ENCODE measurements around the gene CNTLN.
"Not testable (repeated sequence)": the region's sequence is repeated elsewhere in the genome, so short reads cannot be mapped to it uniquely, and the experiment has no call there.

The CNTLN gene

DNA sequence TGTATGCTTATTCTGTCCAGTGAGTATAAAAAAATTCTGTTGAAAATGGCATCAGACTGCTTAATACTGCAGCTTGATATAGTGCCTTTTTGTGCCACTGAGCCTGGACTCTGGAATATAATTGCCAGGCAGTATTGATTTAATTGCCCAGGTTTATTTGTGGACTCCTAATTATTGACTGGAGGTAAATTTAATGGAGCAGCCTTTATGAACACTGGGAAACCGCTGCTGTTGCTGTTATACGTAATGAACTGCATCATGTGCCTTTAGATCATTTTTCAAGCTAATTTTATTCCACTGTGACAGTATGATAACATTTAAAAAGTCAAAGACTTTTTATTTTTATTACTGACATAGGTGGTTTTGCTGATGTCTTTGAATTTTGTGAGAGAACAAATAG, 353.8 kb downstream of the CNTLN start:
- no CpG with 5 or more reads among the region's 2 CpGs for WGBS (ENCODE audit: insufficient coverage, insufficient read length)
- no peak overlapping the region for H3K4me3 ChIP-seq (ENCODE audit: low read length)
- no peaks in the 10 kb centered on the region for H3K4me1 ChIP-seq (ENCODE audit: control insufficient read depth, insufficient read depth, low read length)
- no peaks in the 10 kb centered on the region for H3K36me3 ChIP-seq (ENCODE audit: control insufficient read depth, insufficient read depth, low read length)
- no peak overlapping the region for H3K27ac ChIP-seq (ENCODE audit: low read length)
- no peaks in the 10 kb centered on the region for H3K27me3 ChIP-seq (ENCODE audit: control insufficient read depth, insufficient read depth, low read length)
- DNase-seq (ENCODE audit: low read depth, low spot score) = no peak
- no peaks in the 10 kb centered on the region for H3K9me3 ChIP-seq (ENCODE audit: control insufficient read depth, insufficient read depth, low read length)

DNA sequence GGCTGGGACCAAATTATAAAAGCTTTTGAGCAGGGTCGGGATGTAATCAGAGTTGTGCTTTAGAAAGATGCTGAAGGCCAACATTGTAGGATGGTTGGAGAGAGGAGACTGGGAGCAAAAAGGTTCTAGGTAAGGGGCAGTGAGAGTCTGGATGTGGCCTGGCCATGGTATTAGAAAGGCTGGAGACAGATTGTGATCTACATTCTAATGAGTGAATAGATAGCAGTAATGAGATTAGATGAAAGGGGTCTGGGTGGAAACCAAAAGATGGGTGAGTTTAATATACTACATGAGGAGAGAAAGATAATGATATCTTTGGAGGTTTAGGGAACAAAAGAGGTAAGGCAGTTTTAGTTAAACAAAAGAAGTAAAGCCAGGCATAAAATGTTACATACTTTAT, 355.3 kb downstream of the CNTLN start:
- Histone ChIP-seq H3K27me3 (ENCODE audit: control insufficient read depth, insufficient read depth, low read length) (no peaks in the 10 kb centered on the region), H3K27ac (ENCODE audit: low read length) (no peak overlapping the region), H3K4me1 (ENCODE audit: control insufficient read depth, insufficient read depth, low read length) (no peaks in the 10 kb centered on the region), H3K4me3 (ENCODE audit: low read length) (no peak overlapping the region), H3K9me3 (ENCODE audit: control insufficient read depth, insufficient read depth, low read length) (no peaks in the 10 kb centered on the region), H3K36me3 (ENCODE audit: control insufficient read depth, insufficient read depth, low read length) (no peaks in the 10 kb centered on the region)
- WGBS (ENCODE audit: insufficient coverage, insufficient read length) = no CpG with 5 or more reads among the region's 1 CpG
- no peak for DNase-seq (ENCODE audit: low read depth, low spot score)

DNA sequence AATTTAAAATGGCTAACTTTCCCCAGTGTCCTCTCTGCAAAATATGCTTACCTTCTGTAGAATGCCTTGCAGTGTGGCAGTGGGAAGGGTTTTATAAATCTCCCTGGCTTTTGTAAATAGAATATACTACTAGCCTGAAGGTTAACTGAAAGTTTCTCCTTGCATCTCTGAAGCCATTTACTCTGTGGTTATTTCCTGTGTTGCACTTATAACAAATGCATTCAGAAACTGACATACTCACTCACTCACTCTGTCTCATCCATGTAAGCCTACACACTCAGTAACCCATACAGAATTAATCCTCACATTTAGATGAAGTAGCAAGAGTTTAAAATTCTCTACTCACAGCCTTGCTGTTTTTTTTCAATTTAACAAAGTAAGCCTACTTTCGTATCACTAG, 356.9 kb downstream of the CNTLN start:
- Histone ChIP-seq H3K4me3 (ENCODE audit: low read length) (no peak overlapping the region), H3K27ac (ENCODE audit: low read length) (no peak overlapping the region), H3K36me3 (ENCODE audit: control insufficient read depth, insufficient read depth, low read length) (no peaks in the 10 kb centered on the region), H3K4me1 (ENCODE audit: control insufficient read depth, insufficient read depth, low read length) (no peaks in the 10 kb centered on the region), H3K27me3 (ENCODE audit: control insufficient read depth, insufficient read depth, low read length) (no peaks in the 10 kb centered on the region), H3K9me3 (ENCODE audit: control insufficient read depth, insufficient read depth, low read length) (no peaks in the 10 kb centered on the region)
- DNase-seq (ENCODE audit: low read depth, low spot score) = no peak
- no CpG with 5 or more reads among the region's 1 CpG for WGBS (ENCODE audit: insufficient coverage, insufficient read length)

DNA sequence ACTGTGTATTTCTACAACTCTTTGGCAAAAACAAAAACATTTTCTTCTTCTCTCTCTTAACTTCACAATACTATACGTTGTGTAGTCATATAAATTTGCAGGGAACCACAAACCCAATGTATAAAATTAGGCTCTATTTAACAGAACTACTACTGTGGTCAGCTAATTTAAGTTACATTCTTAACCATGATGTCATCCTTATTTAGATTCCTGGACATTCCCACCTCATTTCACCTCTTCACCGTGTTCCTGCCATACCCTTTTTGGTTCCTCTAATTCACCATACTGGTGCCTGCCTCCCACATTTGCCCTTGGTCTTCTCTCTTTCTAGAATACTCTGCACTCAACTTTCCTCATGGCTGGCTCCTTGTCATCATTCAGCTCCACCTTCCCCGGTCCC, 368.4 kb downstream of the CNTLN start:
- no peaks in the 10 kb centered on the region for H3K36me3 ChIP-seq (ENCODE audit: control insufficient read depth, insufficient read depth, low read length)
- WGBS (ENCODE audit: insufficient coverage, insufficient read length) = no CpG with 5 or more reads among the region's 3 CpGs
- DNase-seq (ENCODE audit: low read depth, low spot score) = no peak
- H3K27me3 ChIP-seq (ENCODE audit: control insufficient read depth, insufficient read depth, low read length) = no peaks in the 10 kb centered on the region
- H3K27ac ChIP-seq (ENCODE audit: low read length) = no peak overlapping the region
- H3K9me3 ChIP-seq (ENCODE audit: control insufficient read depth, insufficient read depth, low read length) = no peaks in the 10 kb centered on the region
- no peaks in the 10 kb centered on the region for H3K4me1 ChIP-seq (ENCODE audit: control insufficient read depth, insufficient read depth, low read length)
- no peak overlapping the region for H3K4me3 ChIP-seq (ENCODE audit: low read length)

DNA sequence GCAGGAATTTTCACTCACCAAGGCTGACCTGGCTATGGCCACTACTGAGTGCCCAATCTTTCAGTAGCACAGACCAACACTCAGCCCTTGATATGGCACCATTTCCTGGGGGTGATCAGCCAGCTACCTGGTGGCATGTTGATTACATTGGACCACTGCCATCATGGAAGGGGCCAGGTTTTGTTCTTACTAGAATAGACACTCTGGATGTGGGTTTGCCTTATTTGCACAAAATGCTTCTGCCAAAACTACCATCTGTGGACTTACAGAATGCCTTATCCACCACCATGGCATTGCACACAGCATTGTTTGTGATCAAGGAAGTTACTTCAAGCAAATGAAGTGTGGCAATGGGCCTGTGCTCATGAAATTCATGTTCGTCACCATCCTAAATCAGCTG, 374.3 kb downstream of the CNTLN start:
- no peaks in the 10 kb centered on the region for H3K27me3 ChIP-seq (ENCODE audit: control insufficient read depth, insufficient read depth, low read length)
- DNase-seq (ENCODE audit: low read depth, low spot score) = no peak
- H3K4me1 ChIP-seq (ENCODE audit: control insufficient read depth, insufficient read depth, low read length) = no peaks in the 10 kb centered on the region
- H3K9me3 ChIP-seq (ENCODE audit: control insufficient read depth, insufficient read depth, low read length) = no peaks in the 10 kb centered on the region
- WGBS (ENCODE audit: insufficient coverage, insufficient read length) = no CpG with 5 or more reads among the region's 1 CpG
- no peak overlapping the region for H3K27ac ChIP-seq (ENCODE audit: low read length)
- H3K36me3 ChIP-seq (ENCODE audit: control insufficient read depth, insufficient read depth, low read length) = no peaks in the 10 kb centered on the region
- no peak overlapping the region for H3K4me3 ChIP-seq (ENCODE audit: low read length)

DNA sequence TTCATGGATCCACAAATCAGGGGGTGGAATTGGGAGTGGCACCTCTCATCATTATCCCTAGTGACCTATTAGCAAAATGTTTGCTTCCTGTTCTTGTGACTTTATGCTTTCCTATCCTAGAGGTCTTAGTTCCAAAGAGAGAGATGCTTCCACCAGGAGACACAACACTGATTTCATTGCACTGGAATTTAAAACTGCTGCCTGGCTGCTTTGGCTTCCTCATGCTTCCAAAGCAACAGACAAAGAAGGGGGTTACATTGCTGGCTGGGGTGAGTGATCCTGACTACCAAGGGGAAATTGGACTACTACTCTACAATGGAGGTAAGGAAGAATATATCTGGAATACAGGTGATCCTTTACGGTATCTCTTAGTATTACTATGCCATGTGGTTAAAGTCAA, 374.9 kb downstream of the CNTLN start:
- Histone ChIP-seq H3K27ac (ENCODE audit: low read length) (no peak overlapping the region), H3K36me3 (ENCODE audit: control insufficient read depth, insufficient read depth, low read length) (no peaks in the 10 kb centered on the region), H3K9me3 (ENCODE audit: control insufficient read depth, insufficient read depth, low read length) (no peaks in the 10 kb centered on the region), H3K4me1 (ENCODE audit: control insufficient read depth, insufficient read depth, low read length) (no peaks in the 10 kb centered on the region), H3K27me3 (ENCODE audit: control insufficient read depth, insufficient read depth, low read length) (no peaks in the 10 kb centered on the region), H3K4me3 (ENCODE audit: low read length) (no peak overlapping the region)
- no peak for DNase-seq (ENCODE audit: low read depth, low spot score)
- WGBS (ENCODE audit: insufficient coverage, insufficient read length) = no CpG with 5 or more reads among the region's 1 CpG

DNA sequence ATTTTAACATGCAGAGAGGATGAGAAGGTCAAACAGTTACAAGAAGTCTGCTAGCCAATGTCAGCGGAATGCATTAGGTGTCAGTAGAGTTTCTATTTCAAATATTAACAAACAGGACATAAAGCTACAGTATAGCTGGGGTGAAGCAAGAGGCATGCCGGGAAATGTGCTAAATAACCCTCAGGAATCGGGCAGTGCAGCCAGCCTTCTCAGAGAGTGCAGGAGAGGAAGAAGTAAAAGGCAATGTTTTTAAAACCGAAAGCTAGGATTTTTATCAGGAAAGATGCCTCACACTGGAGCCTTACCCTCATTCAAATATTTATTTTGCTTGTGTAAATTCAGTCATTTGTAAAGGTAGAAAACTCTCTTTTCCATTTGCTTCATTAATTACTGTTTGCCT, 384.9 kb downstream of the CNTLN start:
- no CpG with 5 or more reads among the region's 4 CpGs for WGBS (ENCODE audit: insufficient coverage, insufficient read length)
- Histone ChIP-seq H3K4me1 (ENCODE audit: control insufficient read depth, insufficient read depth, low read length) (no peaks in the 10 kb centered on the region), H3K9me3 (ENCODE audit: control insufficient read depth, insufficient read depth, low read length) (no peaks in the 10 kb centered on the region), H3K36me3 (ENCODE audit: control insufficient read depth, insufficient read depth, low read length) (no peaks in the 10 kb centered on the region), H3K27ac (ENCODE audit: low read length) (no peak overlapping the region), H3K27me3 (ENCODE audit: control insufficient read depth, insufficient read depth, low read length) (no peaks in the 10 kb centered on the region), H3K4me3 (ENCODE audit: low read length) (no peak overlapping the region)
- DNase-seq (ENCODE audit: low read depth, low spot score) = no peak

DNA sequence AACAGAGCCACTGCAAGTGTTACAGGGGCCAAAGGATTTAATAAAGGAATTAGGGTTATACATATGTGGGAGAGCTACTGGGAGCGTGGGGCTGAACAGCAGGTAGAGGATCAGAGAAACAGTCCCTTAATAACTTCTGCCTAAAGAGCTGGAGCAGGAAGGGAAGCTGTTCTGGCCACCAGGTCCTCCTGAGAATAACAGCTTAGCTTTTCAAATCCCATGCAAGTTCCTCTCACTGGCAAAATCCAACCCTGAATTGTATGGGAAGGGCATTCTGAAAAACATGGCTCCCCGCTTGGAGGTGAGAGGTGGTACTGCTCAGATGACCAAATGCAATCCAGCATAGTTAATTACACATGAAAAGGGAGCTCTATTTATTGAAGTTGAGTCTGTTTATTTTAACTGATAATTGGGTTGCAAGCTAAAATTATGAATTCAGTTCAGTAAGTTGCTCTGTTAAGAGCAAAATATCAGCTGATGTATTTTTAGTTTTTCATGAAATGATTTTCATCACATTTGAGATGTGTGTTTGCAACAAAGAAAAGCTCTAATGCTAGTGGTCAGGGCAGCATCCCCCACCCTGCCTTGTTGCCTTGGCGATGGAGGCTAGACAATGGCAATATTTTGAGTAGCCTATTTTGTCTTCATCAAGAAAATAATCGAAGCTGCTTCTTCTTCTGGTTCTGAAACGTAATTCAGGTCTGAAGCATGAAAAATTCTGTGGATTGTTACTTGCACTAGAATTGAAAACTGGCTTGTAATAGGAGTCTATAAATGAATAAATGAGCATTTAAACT, 385.6 kb downstream of the CNTLN start:
- Histone ChIP-seq H3K27me3 (ENCODE audit: control insufficient read depth, insufficient read depth, low read length) (no peaks in the 10 kb centered on the region), H3K9me3 (ENCODE audit: control insufficient read depth, insufficient read depth, low read length) (no peaks in the 10 kb centered on the region), H3K36me3 (ENCODE audit: control insufficient read depth, insufficient read depth, low read length) (no peaks in the 10 kb centered on the region), H3K4me3 (ENCODE audit: low read length) (no peak overlapping the region), H3K27ac (ENCODE audit: low read length) (no peak overlapping the region), H3K4me1 (ENCODE audit: control insufficient read depth, insufficient read depth, low read length) (no peaks in the 10 kb centered on the region)
- no CpG with 5 or more reads among the region's 5 CpGs for WGBS (ENCODE audit: insufficient coverage, insufficient read length)
- DNase-seq (ENCODE audit: low read depth, low spot score) = no peak

DNA sequence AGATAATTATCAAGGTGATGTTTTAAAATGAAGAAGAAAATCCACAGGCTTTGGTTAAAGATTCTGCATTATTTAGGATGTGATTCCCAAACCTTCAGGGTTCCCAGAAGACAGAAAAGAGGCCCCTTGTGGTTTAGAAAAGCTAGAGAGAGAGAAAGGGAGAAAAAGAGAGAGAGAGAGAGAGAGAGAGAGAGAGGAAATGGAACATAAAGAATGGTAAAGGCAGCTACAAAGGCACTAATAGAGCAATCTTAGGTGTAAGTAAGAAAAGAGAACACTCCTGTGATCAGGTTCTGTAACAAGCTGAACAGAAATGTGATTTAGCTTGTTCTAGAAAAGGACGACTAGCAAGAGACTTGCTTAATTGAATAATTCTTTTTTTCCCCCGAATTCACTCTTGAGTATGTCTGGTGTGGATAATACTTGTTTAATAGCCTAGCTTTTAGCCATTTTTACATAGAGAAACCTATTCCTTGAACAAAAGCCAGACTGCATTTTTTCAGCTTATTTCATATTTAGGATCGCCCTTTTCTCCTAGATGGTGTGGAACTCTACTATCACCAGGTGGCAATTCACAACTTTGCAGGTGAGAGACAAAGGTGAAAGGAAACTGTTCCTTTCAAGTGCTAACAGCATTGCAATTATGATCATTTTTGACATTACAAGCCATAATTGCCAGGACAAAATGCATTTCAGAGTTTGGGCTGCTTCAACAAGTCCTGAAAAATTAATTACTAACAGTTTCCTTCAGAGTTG, 386.4 kb downstream of the CNTLN start:
- no peak for DNase-seq (ENCODE audit: low read depth, low spot score)
- Histone ChIP-seq H3K4me3 (ENCODE audit: low read length) (no peak overlapping the region), H3K27ac (ENCODE audit: low read length) (no peak overlapping the region), H3K27me3 (ENCODE audit: control insufficient read depth, insufficient read depth, low read length) (no peaks in the 10 kb centered on the region), H3K36me3 (ENCODE audit: control insufficient read depth, insufficient read depth, low read length) (no peaks in the 10 kb centered on the region), H3K4me1 (ENCODE audit: control insufficient read depth, insufficient read depth, low read length) (no peaks in the 10 kb centered on the region), H3K9me3 (ENCODE audit: control insufficient read depth, insufficient read depth, low read length) (no peaks in the 10 kb centered on the region)
- no CpG with 5 or more reads among the region's 3 CpGs for WGBS (ENCODE audit: insufficient coverage, insufficient read length)

DNA sequence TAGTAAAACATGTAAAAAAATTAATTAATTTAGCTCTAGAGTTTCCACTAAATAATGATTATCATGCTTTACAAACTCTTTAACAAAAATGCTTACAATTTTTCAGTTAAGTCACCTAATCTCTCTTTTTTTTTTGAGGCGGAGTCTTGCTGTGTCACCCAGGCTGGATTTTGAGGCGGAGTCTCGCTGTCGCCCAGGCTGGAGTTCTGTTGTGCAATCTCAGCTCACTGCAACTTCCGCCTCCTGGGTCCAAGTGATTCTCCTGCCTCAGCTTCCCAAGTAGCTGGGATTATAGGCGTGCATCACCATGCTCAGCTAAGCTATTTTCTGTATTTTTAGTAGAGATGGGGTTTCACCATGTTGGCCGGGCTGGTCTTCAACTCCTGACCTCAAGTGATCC, 391.9 kb downstream of the CNTLN start:
- no CpG with 5 or more reads among the region's 7 CpGs for WGBS (ENCODE audit: insufficient coverage, insufficient read length)
- not testable (repeated sequence) for H3K9me3 ChIP-seq (ENCODE audit: control insufficient read depth, insufficient read depth, low read length); H3K36me3 ChIP-seq (ENCODE audit: control insufficient read depth, insufficient read depth, low read length); H3K4me1 ChIP-seq (ENCODE audit: control insufficient read depth, insufficient read depth, low read length); H3K4me3 ChIP-seq (ENCODE audit: low read length); H3K27me3 ChIP-seq (ENCODE audit: control insufficient read depth, insufficient read depth, low read length); DNase-seq (ENCODE audit: low read depth, low spot score); H3K27ac ChIP-seq (ENCODE audit: low read length)

DNA sequence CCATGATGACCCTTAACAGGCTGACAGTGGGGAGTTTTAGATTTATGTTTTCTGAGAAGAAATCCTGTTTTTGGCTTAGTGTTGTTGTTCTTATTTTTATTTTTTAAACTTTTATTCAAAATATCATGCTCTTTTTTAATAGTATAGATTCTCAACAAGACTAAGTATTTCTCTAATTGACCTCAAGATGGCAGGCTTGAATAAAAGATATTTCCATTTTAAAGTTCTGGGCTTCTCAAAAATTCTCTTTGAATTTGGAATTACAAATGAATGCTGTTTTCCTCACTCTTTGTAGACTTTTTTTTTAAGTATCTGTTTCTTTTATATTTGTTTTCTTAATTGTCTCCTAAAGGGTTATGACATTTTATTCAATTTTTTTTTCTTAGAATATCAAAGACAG, 394.0 kb downstream of the CNTLN start:
- Histone ChIP-seq H3K9me3 (ENCODE audit: control insufficient read depth, insufficient read depth, low read length) (no peaks in the 10 kb centered on the region), H3K4me3 (ENCODE audit: low read length) (no peak overlapping the region), H3K27me3 (ENCODE audit: control insufficient read depth, insufficient read depth, low read length) (no peaks in the 10 kb centered on the region), H3K36me3 (ENCODE audit: control insufficient read depth, insufficient read depth, low read length) (no peaks in the 10 kb centered on the region), H3K4me1 (ENCODE audit: control insufficient read depth, insufficient read depth, low read length) (no peaks in the 10 kb centered on the region), H3K27ac (ENCODE audit: low read length) (no peak overlapping the region)
- DNase-seq (ENCODE audit: low read depth, low spot score) = no peak
